Activated CD4-positive, alpha-beta T cell treated with anti-CD3 and anti-CD28 coated beads, Interleukin-2, Interleukin-4, amounts not matched to agents 100 ng/mL and 50 ng/mL, durations not matched to agents 16 hours and 8 hours (primary cell): ENCODE results near the gene PTHLH.

Source experiments
- DNase-seq: peaks from one replicate; pipeline ENCODE4 v3.0.0-alpha.2; 2020; ENCODE audit warnings: low spot score

Gene PTHLH

GRCh38 chr12:27937768-27938167 is 34.8 kb downstream of the PTHLH start:
- DNase-seq = no peak

- DNase-seq = no peak
These were observed 36.3 kb downstream of the PTHLH start for GRCh38 chr12:27936196-27936595.

- DNase-seq = no peak
These were observed 38.3 kb downstream of the PTHLH start for GRCh38 chr12:27934276-27934675.

- no peak for DNase-seq
These were observed 41.1 kb downstream of the PTHLH start for GRCh38 chr12:27931390-27931789.

DNA sequence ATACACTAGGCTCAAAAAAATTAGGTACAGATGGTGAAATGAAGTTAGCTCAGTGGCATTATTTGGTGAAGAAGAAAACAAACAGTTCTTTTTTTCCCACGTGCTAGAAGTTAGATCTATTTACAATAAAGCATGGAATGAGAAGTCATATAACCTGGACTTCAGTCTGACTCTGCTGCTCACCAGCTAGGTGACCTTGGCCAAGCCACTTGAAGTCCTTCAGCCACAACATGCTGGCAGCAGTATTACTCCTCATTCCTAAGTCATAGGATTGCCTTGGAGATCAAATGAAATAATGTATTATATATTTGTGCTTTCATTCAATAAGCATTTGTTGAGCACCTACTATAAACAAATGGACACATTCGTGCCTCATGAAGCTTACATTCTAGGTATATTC is 45.2 kb downstream of the PTHLH start:
- DNase-seq = no peak

DNA sequence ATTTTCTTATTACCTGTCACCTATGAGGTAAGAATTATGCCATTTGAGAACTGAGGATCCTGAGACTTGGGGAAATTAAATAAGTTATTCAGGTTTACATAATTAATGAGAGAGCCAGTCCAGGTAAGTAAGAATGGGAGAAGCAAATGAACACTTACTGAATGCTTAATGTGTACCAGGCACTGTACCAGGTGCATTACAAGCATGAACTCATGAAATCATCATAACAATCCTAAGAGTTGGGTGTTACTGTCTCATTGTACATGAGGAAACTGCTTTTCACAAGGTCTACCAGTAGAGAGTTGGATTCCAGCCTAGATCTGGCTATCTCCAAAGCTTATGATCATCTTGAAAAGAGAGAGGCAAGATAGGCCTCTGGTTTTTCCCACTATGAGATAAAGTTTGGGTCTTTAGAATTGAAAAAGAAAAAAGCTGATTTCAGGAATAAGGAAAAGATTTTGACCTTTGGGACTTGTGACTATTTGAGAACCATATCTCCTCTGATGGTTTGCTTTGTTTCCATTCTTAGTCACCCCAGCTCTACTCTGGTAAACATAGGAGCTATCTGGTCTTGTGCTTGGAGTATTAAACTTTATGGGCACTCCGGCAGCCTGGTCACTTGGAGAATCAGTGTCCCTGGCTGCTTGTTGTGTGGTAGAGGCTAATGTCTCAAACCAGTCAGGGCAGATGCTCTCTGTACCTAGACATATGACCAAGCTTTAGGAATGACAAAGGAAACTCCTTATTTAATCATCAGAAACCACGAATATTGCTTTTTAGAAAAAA is 48.0 kb downstream of the PTHLH start:
- no peak for DNase-seq

GRCh38 chr12:27922531-27923139 is 49.9 kb downstream of the PTHLH start:
- DNase-seq = no peak

DNA sequence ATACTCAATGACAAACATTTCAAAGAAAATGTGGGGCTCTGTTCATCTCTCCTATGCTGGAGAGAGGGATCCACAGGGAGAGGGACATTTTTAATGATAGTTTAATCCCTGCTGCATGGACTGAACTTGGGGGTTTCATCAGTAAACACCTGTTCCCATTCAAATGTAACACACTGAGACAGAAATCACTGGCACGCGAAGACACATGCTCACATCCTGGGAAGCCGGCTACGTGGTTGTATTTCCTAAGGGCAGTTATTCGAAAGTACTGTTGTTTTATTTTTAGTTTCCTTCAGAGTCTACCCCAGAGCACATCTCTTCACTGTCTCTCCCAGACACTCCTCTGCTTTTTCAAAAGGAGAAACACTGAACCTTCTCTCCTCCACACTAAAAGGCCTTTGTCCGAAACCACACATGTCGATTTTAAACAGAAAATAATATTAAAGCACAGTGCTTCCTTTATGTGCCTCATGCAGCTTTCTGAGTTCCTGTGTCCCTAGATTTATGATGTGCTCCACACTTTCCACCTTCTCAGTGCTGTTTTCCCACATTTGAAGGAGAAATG is 52.8 kb downstream of the PTHLH start:
- DNase-seq = no peak

DNA sequence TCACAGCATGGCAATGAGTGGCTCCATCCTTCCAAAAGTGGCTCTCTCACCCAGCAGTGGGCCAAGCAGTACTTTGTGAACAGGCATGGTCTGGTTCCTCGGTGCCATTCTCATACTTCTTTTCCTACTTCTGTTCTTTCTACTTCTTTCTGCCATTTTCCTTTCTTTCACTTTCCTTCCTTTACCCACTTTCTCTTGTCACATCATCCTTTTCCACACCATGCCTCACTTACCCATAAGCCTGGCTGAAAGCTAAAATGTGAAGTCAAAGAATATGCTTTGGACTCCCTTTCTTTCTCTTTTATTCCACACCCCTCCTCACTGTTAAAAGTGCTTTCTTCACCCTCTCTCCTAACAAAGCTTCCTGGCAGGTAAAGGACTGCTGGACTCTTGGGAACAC is 57.0 kb downstream of the PTHLH start:
- DNase-seq = no peak

DNA sequence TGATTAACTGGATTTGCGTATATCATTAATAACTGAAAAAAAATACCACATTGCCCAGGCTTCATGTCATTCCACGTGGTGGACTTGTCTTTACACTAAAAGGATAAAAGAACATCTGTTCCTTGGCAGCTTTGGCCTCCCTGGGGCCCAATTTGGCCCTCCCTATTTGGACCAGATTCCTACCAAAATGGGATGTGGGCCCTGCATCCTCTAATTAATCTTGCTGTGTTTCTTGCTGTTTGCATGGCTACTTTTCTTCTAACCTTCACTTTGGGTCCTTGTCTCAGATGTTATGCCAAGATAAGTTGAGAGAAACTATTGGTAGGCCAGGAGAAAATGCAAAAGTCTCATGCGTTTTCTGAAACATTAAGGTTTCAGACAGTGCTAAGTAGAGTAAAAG is 57.5 kb downstream of the PTHLH start:
- no peak for DNase-seq

- DNase-seq = no peak
These were observed 58.4 kb downstream of the PTHLH start for GRCh38 chr12:27913999-27914614.

- DNase-seq = no peak
These were observed 61.1 kb downstream of the PTHLH start for GRCh38 chr12:27911397-27911796.
